ENCODE results near the gene ADCY7. TPM values are rescaled to one million over a fixed set of nuclear protein-coding genes. Genes with fewer than 3 reads are reported as not detected.

Gene ADCY7
- total and polyA plus RNA-seq, 9 of the 15 experiments (the other 6 are each of a cell fraction or from before 2014, with no cell fraction given), result 2.3 to 108 (median 28.6) TPM

DNA sequence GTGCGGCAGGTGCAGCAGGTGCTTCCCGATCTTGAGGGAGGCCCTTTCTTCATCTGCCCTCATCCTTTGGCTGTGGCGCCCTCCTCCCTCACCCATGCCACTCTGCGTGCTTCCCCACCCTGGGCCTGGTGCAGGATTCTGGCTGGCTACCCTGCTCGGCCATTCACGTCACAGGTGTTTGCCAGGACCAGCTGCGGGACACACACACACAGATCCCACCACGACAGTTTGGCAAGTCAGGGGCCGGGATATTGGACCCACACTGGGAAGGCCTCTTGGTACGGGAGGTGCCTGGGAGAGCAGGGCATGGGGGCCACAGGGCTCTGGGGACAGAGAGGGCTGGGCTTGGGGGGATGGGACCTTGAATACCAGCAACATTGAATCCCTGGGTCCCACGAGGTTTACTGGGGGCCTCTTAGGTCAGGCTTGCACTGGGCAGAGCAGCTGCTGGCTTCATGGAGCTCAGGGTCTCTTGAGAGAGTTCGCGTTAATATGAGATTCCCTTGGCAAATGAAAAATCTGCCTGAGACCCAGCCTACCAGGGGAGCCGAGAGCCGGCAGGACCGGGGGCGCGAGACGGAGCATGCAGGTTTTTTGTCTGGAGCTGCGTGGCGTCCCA lies 15.1 kb downstream of the ADCY7 start (continued):
- TF ChIP-seq, protein P1, sequence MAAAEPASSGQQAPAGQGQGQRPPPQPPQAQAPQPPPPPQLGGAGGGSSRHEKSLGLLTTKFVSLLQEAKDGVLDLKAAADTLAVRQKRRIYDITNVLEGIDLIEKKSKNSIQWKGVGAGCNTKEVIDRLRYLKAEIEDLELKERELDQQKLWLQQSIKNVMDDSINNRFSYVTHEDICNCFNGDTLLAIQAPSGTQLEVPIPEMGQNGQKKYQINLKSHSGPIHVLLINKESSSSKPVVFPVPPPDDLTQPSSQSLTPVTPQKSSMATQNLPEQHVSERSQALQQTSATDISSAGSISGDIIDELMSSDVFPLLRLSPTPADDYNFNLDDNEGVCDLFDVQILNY (CRISPR knock-in tag; IDR thresholded peaks at IDR 0.05), result no peak
- no peak for TF ChIP-seq CREBBP (IDR thresholded peaks at IDR 0.05; ENCODE audit: low read depth, low read length)
- TF ChIP-seq, protein P2, sequence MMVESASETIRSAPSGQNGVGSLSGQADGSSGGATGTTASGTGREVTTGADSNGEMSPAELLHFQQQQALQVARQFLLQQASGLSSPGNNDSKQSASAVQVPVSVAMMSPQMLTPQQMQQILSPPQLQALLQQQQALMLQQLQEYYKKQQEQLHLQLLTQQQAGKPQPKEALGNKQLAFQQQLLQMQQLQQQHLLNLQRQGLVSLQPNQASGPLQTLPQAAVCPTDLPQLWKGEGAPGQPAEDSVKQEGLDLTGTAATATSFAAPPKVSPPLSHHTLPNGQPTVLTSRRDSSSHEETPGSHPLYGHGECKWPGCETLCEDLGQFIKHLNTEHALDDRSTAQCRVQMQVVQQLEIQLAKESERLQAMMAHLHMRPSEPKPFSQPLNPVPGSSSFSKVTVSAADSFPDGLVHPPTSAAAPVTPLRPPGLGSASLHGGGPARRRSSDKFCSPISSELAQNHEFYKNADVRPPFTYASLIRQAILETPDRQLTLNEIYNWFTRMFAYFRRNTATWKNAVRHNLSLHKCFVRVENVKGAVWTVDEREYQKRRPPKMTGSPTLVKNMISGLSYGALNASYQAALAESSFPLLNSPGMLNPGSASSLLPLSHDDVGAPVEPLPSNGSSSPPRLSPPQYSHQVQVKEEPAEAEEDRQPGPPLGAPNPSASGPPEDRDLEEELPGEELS (CRISPR knock-in tag; IDR thresholded peaks at IDR 0.05; ENCODE audit: borderline replicate concordance), result no peak
- TF ChIP-seq, protein P3, sequence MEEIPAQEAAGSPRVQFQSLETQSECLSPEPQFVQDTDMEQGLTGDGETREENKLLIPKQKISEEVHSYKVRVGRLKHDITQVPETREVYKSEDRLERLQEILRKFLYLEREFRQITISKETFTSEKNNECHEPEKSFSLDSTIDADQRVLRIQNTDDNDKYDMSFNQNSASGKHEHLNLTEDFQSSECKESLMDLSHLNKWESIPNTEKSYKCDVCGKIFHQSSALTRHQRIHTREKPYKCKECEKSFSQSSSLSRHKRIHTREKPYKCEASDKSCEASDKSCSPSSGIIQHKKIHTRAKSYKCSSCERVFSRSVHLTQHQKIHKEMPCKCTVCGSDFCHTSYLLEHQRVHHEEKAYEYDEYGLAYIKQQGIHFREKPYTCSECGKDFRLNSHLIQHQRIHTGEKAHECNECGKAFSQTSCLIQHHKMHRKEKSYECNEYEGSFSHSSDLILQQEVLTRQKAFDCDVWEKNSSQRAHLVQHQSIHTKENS (CRISPR knock-in tag; IDR thresholded peaks at IDR 0.05), result no peak
- TF ChIP-seq, protein P4, sequence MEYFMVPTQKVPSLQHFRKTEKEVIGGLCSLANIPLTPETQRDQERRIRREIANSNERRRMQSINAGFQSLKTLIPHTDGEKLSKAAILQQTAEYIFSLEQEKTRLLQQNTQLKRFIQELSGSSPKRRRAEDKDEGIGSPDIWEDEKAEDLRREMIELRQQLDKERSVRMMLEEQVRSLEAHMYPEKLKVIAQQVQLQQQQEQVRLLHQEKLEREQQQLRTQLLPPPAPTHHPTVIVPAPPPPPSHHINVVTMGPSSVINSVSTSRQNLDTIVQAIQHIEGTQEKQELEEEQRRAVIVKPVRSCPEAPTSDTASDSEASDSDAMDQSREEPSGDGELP (CRISPR knock-in tag; IDR thresholded peaks at IDR 0.05; ENCODE audit: borderline replicate concordance), result no peak
- 0 out of 2 replicates have a peak, but pooled peaks have one; percentile 29 for TF ChIP-seq ZNF589 (CRISPR knock-in tag; IDR thresholded peaks at IDR 0.05; ENCODE audit: low read depth)
- TF ChIP-seq ZNF431 (CRISPR knock-in tag; IDR thresholded peaks at IDR 0.05), result peak; percentile 48; the same call in 1 of the 2 replicates
- no peak for TF ChIP-seq MTA1 (IDR thresholded peaks at IDR 0.05; ENCODE audit: borderline replicate concordance)
